Measurements from ENCODE around the gene CD151.
A peak's percentile ranks its signal among the peaks of the same experiment; 100 is the strongest.

The CD151 gene

DNA sequence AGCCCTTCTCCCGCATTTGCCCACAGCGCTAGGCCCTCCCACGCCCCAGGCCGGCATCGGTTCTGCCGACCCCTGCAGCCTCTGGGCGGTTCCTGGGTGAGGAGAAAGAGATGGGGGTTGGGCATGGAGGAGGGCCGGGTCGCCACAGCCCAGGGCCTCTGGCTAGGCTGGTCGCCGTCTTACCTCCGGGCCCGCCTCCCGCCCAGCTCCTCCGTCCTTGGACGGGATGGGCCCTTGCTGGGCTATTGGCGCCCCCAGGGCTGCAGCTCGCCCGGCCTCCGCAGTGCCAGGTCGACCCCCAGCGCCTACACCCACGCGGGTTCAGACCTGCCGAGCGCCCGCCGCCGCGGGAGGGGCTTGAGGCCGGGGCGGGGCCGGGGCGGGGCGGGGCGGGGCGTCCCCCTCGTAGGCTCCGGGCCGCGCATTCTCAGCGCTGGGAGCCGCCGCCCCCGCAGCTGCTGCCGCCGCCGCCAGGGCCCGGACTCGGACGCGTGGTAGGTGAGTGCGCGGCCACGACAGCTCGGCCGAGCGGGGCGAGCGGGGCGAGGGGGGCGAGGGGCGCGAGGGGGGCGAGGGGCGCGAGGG, at the start of gene CD151:
Gene CD151 (plus strand): TSS at position 424 of the 585 bp plus-strand sequence. CDS start 3,118 bp downstream, outside the sequence.
- CTCF ChIA-PET, result no interaction called here

DNA sequence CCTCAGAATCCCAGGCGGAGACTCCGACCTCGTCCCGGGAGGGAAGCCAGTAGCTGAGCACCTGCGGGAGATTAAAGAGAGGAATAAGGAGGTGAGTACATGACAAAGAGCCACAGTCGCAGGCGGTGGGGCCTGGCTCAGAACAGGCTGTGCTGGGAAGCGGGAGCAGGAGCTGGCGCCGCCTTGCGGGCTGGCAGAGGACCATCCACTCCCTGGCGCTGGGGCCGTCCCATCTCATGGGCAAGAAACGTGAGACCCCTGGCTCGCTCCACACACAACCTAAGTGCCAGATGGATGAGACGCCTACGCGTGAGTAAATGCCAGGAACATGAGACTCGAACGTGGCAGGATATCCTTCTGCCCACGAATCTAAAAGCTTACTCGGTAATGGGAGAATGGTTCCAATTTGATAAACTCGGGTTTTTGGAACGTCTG, 49.2 kb upstream of the CD151 start:
- ChIA-PET CTCF (interaction anchor here (0.6 to 1.8 kb wide), 6 partner anchors 9 to 229 kb away, joined by 3 to 5 read pairs (median 3); no protein-coding TSS in a partner anchor), POLR2A (ENCODE audit: low non-redundant PET) (interaction anchor here (1.2 kb wide), 1 partner anchor 8 kb away, joined by 3 read pairs; no protein-coding TSS in a partner anchor)
- H3K27ac ChIP-seq, result peak overlapping the region; percentile 65
- TF ChIP-seq, protein P1, sequence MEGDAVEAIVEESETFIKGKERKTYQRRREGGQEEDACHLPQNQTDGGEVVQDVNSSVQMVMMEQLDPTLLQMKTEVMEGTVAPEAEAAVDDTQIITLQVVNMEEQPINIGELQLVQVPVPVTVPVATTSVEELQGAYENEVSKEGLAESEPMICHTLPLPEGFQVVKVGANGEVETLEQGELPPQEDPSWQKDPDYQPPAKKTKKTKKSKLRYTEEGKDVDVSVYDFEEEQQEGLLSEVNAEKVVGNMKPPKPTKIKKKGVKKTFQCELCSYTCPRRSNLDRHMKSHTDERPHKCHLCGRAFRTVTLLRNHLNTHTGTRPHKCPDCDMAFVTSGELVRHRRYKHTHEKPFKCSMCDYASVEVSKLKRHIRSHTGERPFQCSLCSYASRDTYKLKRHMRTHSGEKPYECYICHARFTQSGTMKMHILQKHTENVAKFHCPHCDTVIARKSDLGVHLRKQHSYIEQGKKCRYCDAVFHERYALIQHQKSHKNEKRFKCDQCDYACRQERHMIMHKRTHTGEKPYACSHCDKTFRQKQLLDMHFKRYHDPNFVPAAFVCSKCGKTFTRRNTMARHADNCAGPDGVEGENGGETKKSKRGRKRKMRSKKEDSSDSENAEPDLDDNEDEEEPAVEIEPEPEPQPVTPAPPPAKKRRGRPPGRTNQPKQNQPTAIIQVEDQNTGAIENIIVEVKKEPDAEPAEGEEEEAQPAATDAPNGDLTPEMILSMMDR (conservative IDR thresholded peaks at IDR 0.05; ENCODE audit: low read depth), result peak; percentile 88
- peak; percentile 52 for DNase-seq (ENCODE audit: low spot score)

More for the DNA sequence above, at the start of gene CD151:
- peak within 1 kb of the TSS; percentile 99 for H3K27ac ChIP-seq
- no peak for DNase-seq (ENCODE audit: low spot score)
- POLR2A ChIA-PET (ENCODE audit: low non-redundant PET), result interaction anchor here (1.0 to 1.1 kb wide), 2 partner anchors 11 to 13 kb away, joined by 4 to 5 read pairs; no protein-coding TSS in a partner anchor
- TF ChIP-seq, protein P1 (conservative IDR thresholded peaks at IDR 0.05; ENCODE audit: low read depth), result no peak

DNA sequence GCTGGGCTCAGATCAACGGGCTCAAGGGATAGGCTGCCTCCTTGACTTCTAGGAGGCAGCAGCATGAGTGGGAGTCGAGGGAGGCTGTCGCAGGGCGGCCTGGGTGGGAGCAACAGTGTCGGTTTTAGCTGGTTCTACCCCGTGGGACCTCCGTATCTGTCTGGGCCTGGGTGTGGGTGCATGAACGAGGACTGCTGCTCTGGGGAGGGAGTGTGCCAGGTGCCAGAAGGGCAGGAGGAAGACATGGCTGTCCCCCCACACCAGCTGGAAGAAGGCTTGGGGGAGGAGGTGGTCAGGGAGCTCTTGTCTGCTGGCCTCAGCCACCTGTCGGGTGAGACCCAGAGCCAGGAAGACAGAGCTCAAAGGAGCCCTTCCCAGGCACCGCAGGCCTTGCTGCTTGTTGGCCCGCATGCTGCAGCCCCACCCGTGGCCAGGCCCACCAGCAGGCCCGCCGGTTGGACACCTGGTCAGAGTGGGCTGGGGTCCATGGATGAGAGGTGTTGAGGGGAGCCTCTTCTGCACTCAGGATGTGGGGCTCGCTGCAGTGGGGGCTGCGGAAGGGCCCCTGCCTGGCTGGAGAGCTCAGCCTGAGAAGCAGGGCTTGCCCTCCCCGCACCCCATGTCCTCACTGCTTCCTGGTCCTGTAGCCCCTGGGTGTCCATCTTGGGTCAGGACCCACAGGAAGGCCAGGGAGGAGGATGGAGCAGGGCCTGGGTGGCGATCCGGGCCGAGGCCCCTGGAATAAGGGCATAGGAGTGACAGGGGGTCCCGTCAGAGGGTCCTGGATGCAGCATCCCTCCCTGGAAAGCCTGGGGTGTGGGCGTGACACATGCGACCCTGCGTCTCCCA, 46.3 kb upstream of the CD151 start:
- ChIA-PET CTCF (no interaction called here), POLR2A (ENCODE audit: low non-redundant PET) (interaction anchor here (0.5 kb wide), 1 partner anchor 205 kb away, joined by 3 read pairs; no protein-coding TSS in a partner anchor)
- H3K27ac ChIP-seq, result peak overlapping the region; percentile 15

DNA sequence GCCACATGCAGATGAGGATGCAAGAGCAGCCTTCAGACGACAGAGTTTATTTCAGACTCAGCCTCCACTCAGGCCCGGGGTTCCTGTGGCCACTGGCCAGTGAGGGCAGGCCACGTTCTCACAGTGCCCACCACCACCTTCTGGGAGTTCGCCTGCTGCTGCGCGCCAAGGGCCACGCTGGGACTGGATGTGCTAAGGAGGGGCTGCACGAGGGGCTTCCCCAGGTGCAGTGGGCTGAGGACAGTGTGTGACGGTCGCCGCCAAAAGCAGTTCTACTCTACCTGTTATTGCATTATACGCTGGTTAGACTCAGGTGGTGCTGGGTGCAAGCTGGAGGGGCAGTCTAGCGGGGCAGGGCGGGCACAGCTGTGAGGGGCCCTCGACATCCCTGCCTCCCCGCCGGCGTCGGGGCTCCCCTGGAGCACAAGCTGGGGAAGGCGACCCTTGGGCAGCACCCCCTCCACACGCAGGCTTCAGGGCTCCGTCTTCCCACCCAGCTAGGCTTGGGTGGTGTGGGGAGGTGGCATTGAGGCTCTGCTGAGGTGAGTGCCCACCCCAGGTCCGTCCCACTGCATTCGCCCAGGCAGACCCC, 45.6 kb upstream of the CD151 start:
- CTCF ChIA-PET, result no interaction called here
- TF ChIP-seq, protein P1 (conservative IDR thresholded peaks at IDR 0.05; ENCODE audit: low read depth), result no peak
- POLR2A ChIA-PET (ENCODE audit: low non-redundant PET), result interaction anchor here (0.5 kb wide), 1 partner anchor 205 kb away, joined by 3 read pairs; no protein-coding TSS in a partner anchor
- no peak for DNase-seq (ENCODE audit: low spot score)
- H3K27ac ChIP-seq, result peak overlapping the region; percentile 15; the same call in 1 of the 2 replicates

More for the DNA sequence above, 46.3 kb upstream of the CD151 start:
- TF ChIP-seq, protein P1 (conservative IDR thresholded peaks at IDR 0.05; ENCODE audit: low read depth), result no peak
- no peak for DNase-seq (ENCODE audit: low spot score)

DNA sequence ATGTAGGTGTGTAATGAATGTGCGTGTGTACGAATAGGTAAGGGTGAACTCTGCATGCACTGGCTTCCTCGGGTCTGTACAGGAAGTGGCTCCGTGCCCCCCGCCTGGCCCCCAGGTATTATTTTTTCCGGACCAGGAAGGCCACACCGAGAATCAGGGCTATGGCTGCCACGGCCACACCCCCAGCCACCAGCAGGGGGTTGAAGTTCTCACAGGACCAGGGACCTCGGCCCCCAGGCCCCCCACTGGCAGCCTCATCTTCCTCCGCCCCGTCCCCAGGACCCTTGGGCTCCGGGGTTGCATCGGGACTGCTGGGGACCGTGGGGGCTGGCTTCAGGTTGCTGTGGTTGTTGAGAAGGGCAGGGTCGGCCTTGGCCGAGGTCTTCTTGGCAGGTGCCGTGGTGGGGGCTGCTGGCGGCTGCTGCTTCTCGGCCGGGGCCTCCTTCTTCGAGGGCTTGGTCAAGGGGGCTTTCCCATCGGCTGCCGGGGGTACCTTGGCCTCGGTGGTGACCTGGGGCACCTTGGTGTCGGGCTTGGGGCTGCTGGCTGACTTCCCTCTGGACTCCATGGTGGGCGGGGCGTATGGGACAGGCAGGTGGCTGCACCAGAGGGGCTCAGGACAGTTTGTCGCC, 44.6 kb upstream of the CD151 start:
- TF ChIP-seq, protein P1 (conservative IDR thresholded peaks at IDR 0.05; ENCODE audit: low read depth), result no peak

More for the DNA sequence above, 44.6 kb upstream of the CD151 start:
- H3K27ac ChIP-seq, result no peak overlapping the region
- DNase-seq (ENCODE audit: low spot score), result no peak
- CTCF ChIA-PET, result no interaction called here
- POLR2A ChIA-PET (ENCODE audit: low non-redundant PET), result no interaction called here

All from RWPE1 (cell line).